Activated naive CD4-positive, alpha-beta T cell treated with Interleukin-2 at 50 U/mL for 16 hours (primary cell): Measurements from ENCODE around the gene RASGRF2.
"Not testable (repeated sequence)": the region's sequence is repeated elsewhere in the genome, so short reads cannot be mapped to it uniquely, and the experiment has no call there.

Source experiments
- DNase-seq: peaks from one replicate; pipeline ENCODE4 v3.0.0-alpha.2; 2020

The RASGRF2 gene

GRCh38 chr5:81080809-81081460, 120.8 kb downstream of the RASGRF2 start:
- DNase-seq: no peak

- no peak for DNase-seq
Measured at GRCh38 chr5:81081461-81081835, 121.3 kb downstream of the RASGRF2 start.

GRCh38 chr5:81086881-81087281, 126.7 kb downstream of the RASGRF2 start:
- DNase-seq: no peak

GRCh38 chr5:81091199-81091598, 131.0 kb downstream of the RASGRF2 start:
- no peak for DNase-seq

GRCh38 chr5:81093536-81094196, 133.5 kb downstream of the RASGRF2 start:
- no peak for DNase-seq

- DNase-seq: no peak
Measured at GRCh38 chr5:81095835-81096234, 135.7 kb downstream of the RASGRF2 start.

- no peak for DNase-seq
Measured at GRCh38 chr5:81097713-81098112, 137.6 kb downstream of the RASGRF2 start.

- no peak for DNase-seq
Measured at GRCh38 chr5:81105261-81105877, 145.2 kb downstream of the RASGRF2 start.

- no peak for DNase-seq
Measured at GRCh38 chr5:81115261-81115660, 155.1 kb downstream of the RASGRF2 start.

GRCh38 chr5:81117566-81117965, 157.4 kb downstream of the RASGRF2 start:
- DNase-seq: no peak

- no peak for DNase-seq
Measured at GRCh38 chr5:81121273-81121672, 161.1 kb downstream of the RASGRF2 start.

- no peak for DNase-seq
Measured at GRCh38 chr5:81121836-81122630, 161.9 kb downstream of the RASGRF2 start.

GRCh38 chr5:81124689-81125088, 164.5 kb downstream of the RASGRF2 start:
- DNase-seq: not testable (repeated sequence)

GRCh38 chr5:81125959-81126358, 165.8 kb downstream of the RASGRF2 start:
- DNase-seq: no peak

GRCh38 chr5:81128416-81128815, 168.3 kb downstream of the RASGRF2 start:
- DNase-seq: no peak

GRCh38 chr5:81132381-81132780, 172.2 kb downstream of the RASGRF2 start:
- DNase-seq: no peak

- DNase-seq: no peak
Measured at GRCh38 chr5:81134066-81134465, 173.9 kb downstream of the RASGRF2 start.

GRCh38 chr5:81134566-81134965, 174.4 kb downstream of the RASGRF2 start:
- DNase-seq: no peak

- no peak for DNase-seq
Measured at GRCh38 chr5:81136557-81136956, 176.4 kb downstream of the RASGRF2 start.

GRCh38 chr5:81137833-81138232, 177.7 kb downstream of the RASGRF2 start:
- no peak for DNase-seq

- no peak for DNase-seq
Measured at GRCh38 chr5:81140441-81140840, 180.3 kb downstream of the RASGRF2 start.

GRCh38 chr5:81140943-81141342, 180.8 kb downstream of the RASGRF2 start:
- DNase-seq: no peak

GRCh38 chr5:81142108-81142507, 181.9 kb downstream of the RASGRF2 start:
- DNase-seq: no peak
